A549 (cell line): Measurements from ENCODE around the gene RIN3. TPM values are rescaled to one million over a fixed set of nuclear protein-coding genes. Genes with fewer than 3 reads are reported as not detected.

ENCODE experiments used
- ATAC-seq, 2 experiments: fragments of 200-7000 bp in 1 of 2; fragments of >200 bp in 1 of 2; cut with Nextera tagmentation in 1 of 2; cut with Tn5 transposase in 1 of 2; 3 replicates each; pipeline versions ENCODE4 v1.8.0 to v1.9.1; 2018 to 2020; ENCODE audit warnings: mild to moderate bottlenecking in 1 of 2, moderate library complexity in 1 of 2
- CTCF ChIA-PET: fragments of 300-600 bp; sonication (Branson Sonifier 250); formaldehyde crosslinking; extraction: SDS; loops from one replicate; lab custom pipeline; 2021; ENCODE audit warnings: antibody characterized with exemption, inconsistent platforms; lab: Yijun Ruan, JAX
- POLR2A ChIA-PET: fragments of 350-600 bp; formaldehyde crosslinking; extraction: SDS; loops from one replicate; lab custom pipeline; 2021; ENCODE audit warnings: antibody characterized with exemption, inconsistent platforms; lab: Yijun Ruan, JAX
- DNase-seq, 2 experiments: peaks; one replicate each; pipeline versions ENCODE4 v3.0.0 to v3.0.0-alpha.2; 2011 to 2016; ENCODE audit warnings: low read depth in 1 of 2, low spot score in 1 of 2
- FAIRE-seq: peaks from 2 replicates; lab custom pipeline; 2011; peaks lifted over from hg19 to GRCh38; lab: Jason Lieb, UNC
- H3K27ac ChIP-seq, 2 experiments: fragments of >200 bp; sonication (Bioruptor Twin); formaldehyde crosslinking; 3 replicates each; pipeline ENCODE4 v1.5.1; 2016 to 2017
- H3K4me1 ChIP-seq: fragments of >200 bp; sonication (Bioruptor Twin); formaldehyde crosslinking; 3 replicates; pipeline ENCODE4 v1.6.1; 2016
- H3K4me2 ChIP-seq: fragments of >200 bp; sonication (Bioruptor Twin); formaldehyde crosslinking; 3 replicates; pipeline ENCODE4 v1.6.1; 2016
- H3K4me3 ChIP-seq: fragments of >200 bp; sonication (Bioruptor Twin); formaldehyde crosslinking; 3 replicates; pipeline ENCODE4 v1.5.1; 2016
- H3K9me3 ChIP-seq: fragments of >200 bp; sonication (Bioruptor Twin); formaldehyde crosslinking; 3 replicates; pipeline ENCODE4 v1.6.1; 2016
- CBX8 ChIP-seq: fragments of 200-600 bp; sonication (generic); IDR thresholded peaks from 2 replicates; pipeline ENCODE4 v1.6.1; 2016
- CHD4 ChIP-seq: fragments of 200-600 bp; sonication (generic); IDR thresholded peaks from 2 replicates; pipeline ENCODE4 v1.6.1; 2016; ENCODE audit warnings: antibody characterized with exemption, mild to moderate bottlenecking, borderline replicate concordance
- EHF ChIP-seq: fragments of 250-450 bp; sonication (Bioruptor Pico); IDR thresholded peaks from 2 replicates; pipeline ENCODE4 v1.5.0; 2020; ENCODE audit warnings: mild to moderate bottlenecking
- FOSB ChIP-seq: fragments of 250-450 bp; sonication (Bioruptor Pico); IDR thresholded peaks from 2 replicates; pipeline ENCODE4 v1.5.0; 2020; ENCODE audit warnings: mild to moderate bottlenecking, moderate library complexity
- HES2 ChIP-seq: fragments of >200 bp; sonication (Bioruptor Twin); formaldehyde crosslinking; IDR thresholded peaks from 2 replicates; pipeline ENCODE4 v1.6.1; 2016
- JUNB ChIP-seq: fragments of >200 bp; sonication (Bioruptor Twin); formaldehyde crosslinking; IDR thresholded peaks from 2 replicates; pipeline ENCODE4 v1.6.1; 2016
- MAFK ChIP-seq: fragments of 450-650 bp; IDR thresholded peaks from 2 replicates; pipeline ENCODE4 v1.6.1; 2014; ENCODE audit not compliant: partially characterized antibody
- NPAS2 ChIP-seq: fragments of 250-450 bp; sonication (Bioruptor Pico); IDR thresholded peaks from 2 replicates; pipeline ENCODE4 v1.8.0; 2022; ENCODE audit warnings: mild to moderate bottlenecking, moderate library complexity, borderline replicate concordance
- POLR2A ChIP-seq: IDR thresholded peaks from 2 replicates; pipeline ENCODE4 v1.6.1; 2012; ENCODE audit warnings: mild to moderate bottlenecking, low read length
- RCOR1 ChIP-seq: fragments of 150-350 bp; IDR thresholded peaks from 2 replicates; pipeline ENCODE4 v1.6.1; 2014; ENCODE audit warnings: antibody characterized with exemption, low read length, low read depth
- RFX5 ChIP-seq: fragments of 450-650 bp; IDR thresholded peaks from 2 replicates; pipeline ENCODE4 v1.7.1; 2014; ENCODE audit warnings: antibody characterized with exemption, mild to moderate bottlenecking, moderate library complexity
- SREBF2 ChIP-seq: fragments of 450-650 bp; IDR thresholded peaks from 2 replicates; pipeline ENCODE4 v1.6.1; 2014; ENCODE audit warnings: mild to moderate bottlenecking, moderate library complexity
- TFCP2L1 ChIP-seq: fragments of 250-450 bp; sonication (Bioruptor Pico); IDR thresholded peaks from 2 replicates; pipeline ENCODE4 v1.5.0; 2021; ENCODE audit warnings: mild to moderate bottlenecking
- ZFP36 ChIP-seq: fragments of 450-650 bp; IDR thresholded peaks from 2 replicates; pipeline ENCODE4 v1.6.1; 2014; ENCODE audit warnings: borderline replicate concordance; ENCODE audit not compliant: partially characterized antibody
- ZSCAN20 ChIP-seq: fragments of 250-450 bp; sonication (Bioruptor Pico); IDR thresholded peaks from 2 replicates; pipeline ENCODE4 v1.8.0; 2022; ENCODE audit warnings: mild to moderate bottlenecking, moderate library complexity
- WGBS: methylation state at CpG from one replicate; pipeline ENCODE4 v1.1.6; 2017; ENCODE audit errors: missing lambda C conversion rate; 5-methylcytosine and 5-hydroxymethylcytosine counted together
- polyA plus RNA-seq, 4 experiments: library from polyadenylated mRNA; depleted of rRNA in 3 of 4; stranded (reverse); fragments of >200 nt; fragmentation: RNase III in 1 of 4; extraction: RNeasy Plus Mini Kit Qiagen cat#74134 plus additional on column Dnase treatment in 1 of 4; gene quantifications; 2 replicates in 3 of 4; 3 replicates in 1 of 4; pipeline ENCODE4 v1.2.3, GENCODE V29; 2011 to 2017
- TF ChIP-seq, protein P1 (sequence below): fragments of 150-350 bp; IDR thresholded peaks from 2 replicates; pipeline ENCODE4 v1.6.1; 2014; ENCODE audit warnings: low read depth, mild to moderate bottlenecking, low read length
- TF ChIP-seq, protein P2 (sequence below): IDR thresholded peaks from 2 replicates; pipeline ENCODE4 v1.6.1; 2012
- TF ChIP-seq, protein P3 (sequence below): fragments of 250-450 bp; sonication (Bioruptor Pico); IDR thresholded peaks from 2 replicates; pipeline ENCODE4 v1.5.0; 2021; ENCODE audit warnings: mild to moderate bottlenecking, moderate library complexity, borderline replicate concordance
- TF ChIP-seq, protein P4 (sequence below): fragments of >200 bp; sonication (Bioruptor Twin); formaldehyde crosslinking; IDR thresholded peaks from 3 replicates; pipeline ENCODE4 v1.5.1; 2016

Gene RIN3
- polyA plus RNA-seq, 2 of the 4 experiments (the other 2 are of a cell fraction) = 5.6 to 14.5 TPM

GRCh38 chr14:92695562-92695961 lies 182.0 kb downstream of the RIN3 start:
- DNase-seq (no peak), ATAC-seq (no peak), FAIRE-seq (no peak)
- Histone ChIP-seq H3K9me3 (no peaks in the 10 kb centered on the region), H3K4me3 (no peak overlapping the region), H3K27ac (no peak overlapping the region), H3K4me1 (peaks cover 26% of the 10 kb centered on the region), H3K4me2 (no peak overlapping the region)
- no peak for TF ChIP-seq FOSB (CRISPR knock-in tag)
- TF ChIP-seq, protein P1, sequence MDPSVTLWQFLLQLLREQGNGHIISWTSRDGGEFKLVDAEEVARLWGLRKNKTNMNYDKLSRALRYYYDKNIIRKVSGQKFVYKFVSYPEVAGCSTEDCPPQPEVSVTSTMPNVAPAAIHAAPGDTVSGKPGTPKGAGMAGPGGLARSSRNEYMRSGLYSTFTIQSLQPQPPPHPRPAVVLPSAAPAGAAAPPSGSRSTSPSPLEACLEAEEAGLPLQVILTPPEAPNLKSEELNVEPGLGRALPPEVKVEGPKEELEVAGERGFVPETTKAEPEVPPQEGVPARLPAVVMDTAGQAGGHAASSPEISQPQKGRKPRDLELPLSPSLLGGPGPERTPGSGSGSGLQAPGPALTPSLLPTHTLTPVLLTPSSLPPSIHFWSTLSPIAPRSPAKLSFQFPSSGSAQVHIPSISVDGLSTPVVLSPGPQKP = no peak
- no peak for TF ChIP-seq CHD4
- no peak for TF ChIP-seq MAFK
- TF ChIP-seq NPAS2 (CRISPR knock-in tag) = no peak
- TF ChIP-seq, protein P2, sequence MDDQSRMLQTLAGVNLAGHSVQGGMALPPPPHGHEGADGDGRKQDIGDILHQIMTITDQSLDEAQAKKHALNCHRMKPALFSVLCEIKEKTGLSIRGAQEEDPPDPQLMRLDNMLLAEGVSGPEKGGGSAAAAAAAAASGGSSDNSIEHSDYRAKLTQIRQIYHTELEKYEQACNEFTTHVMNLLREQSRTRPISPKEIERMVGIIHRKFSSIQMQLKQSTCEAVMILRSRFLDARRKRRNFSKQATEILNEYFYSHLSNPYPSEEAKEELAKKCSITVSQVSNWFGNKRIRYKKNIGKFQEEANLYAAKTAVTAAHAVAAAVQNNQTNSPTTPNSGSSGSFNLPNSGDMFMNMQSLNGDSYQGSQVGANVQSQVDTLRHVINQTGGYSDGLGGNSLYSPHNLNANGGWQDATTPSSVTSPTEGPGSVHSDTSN = no peak
- no peak for TF ChIP-seq JUNB
- no peak for TF ChIP-seq RFX5
- no peak for TF ChIP-seq RCOR1
- 88% methylated on average over 1 of the region's 1 CpG for WGBS
- ChIA-PET CTCF (interaction anchor here (1.3 to 10.1 kb wide), 2 partner anchors 9 to 91 kb away, joined by 4 to 191 read pairs; no protein-coding TSS in a partner anchor), POLR2A (no interaction called here)

DNA sequence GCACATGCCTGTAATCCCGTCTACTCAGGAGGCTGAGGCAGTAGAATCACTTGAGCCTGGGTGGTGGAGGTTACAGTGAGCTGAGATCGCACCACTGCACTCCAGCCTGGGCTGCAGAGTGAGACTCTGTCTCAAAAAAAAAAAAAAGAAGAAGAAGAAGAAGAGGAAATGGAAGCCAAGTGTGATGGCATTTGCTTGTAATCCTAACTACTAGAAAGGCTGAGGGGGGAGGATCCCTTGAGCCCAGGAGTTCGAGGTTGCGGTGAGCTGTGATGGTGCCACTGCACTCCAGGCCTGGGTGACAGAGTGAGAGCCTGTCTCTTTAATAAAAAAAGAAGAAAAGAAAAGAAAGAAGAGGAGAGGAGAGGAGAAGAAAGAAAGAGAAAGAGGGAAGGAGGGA lies 182.8 kb downstream of the RIN3 start:
- H3K4me1 ChIP-seq = peaks cover 26% of the 10 kb centered on the region
- no peak overlapping the region for H3K27ac ChIP-seq
- H3K4me2 ChIP-seq = no peak overlapping the region
- TF ChIP-seq EHF (CRISPR knock-in tag) (no peak), RCOR1 (no peak), ZFP36 (no peak), HES2 (no peak), POLR2A (no peak)
- CTCF ChIA-PET = interaction anchor here (0.7 to 0.9 kb wide), 2 partner anchors 87 to 1543 kb away, joined by 3 read pairs; no protein-coding TSS in a partner anchor
- H3K4me3 ChIP-seq = no peak overlapping the region
- ATAC-seq (no peak), FAIRE-seq (no peak), DNase-seq (no peak)
- H3K9me3 ChIP-seq = no peaks in the 10 kb centered on the region
- POLR2A ChIA-PET = no interaction called here
- 88% methylated on average over 4 of the region's 4 CpGs for WGBS

GRCh38 chr14:92698393-92698792 lies 184.8 kb downstream of the RIN3 start:
- FAIRE-seq = no peak

More at GRCh38 chr14:92698393-92698792, 184.8 kb downstream of the RIN3 start:
- ATAC-seq = no peak
- no peak overlapping the region for H3K4me3 ChIP-seq
- no peak overlapping the region for H3K4me2 ChIP-seq
- no peak overlapping the region for H3K27ac ChIP-seq
- POLR2A ChIA-PET = no interaction called here
- no peak for DNase-seq
- TF ChIP-seq SREBF2 (no peak), ZSCAN20 (CRISPR knock-in tag) (no peak), CBX8 (no peak), RCOR1 (no peak), TFCP2L1 (no peak)
- TF ChIP-seq, protein P1 = no peak
- TF ChIP-seq, protein P3, sequence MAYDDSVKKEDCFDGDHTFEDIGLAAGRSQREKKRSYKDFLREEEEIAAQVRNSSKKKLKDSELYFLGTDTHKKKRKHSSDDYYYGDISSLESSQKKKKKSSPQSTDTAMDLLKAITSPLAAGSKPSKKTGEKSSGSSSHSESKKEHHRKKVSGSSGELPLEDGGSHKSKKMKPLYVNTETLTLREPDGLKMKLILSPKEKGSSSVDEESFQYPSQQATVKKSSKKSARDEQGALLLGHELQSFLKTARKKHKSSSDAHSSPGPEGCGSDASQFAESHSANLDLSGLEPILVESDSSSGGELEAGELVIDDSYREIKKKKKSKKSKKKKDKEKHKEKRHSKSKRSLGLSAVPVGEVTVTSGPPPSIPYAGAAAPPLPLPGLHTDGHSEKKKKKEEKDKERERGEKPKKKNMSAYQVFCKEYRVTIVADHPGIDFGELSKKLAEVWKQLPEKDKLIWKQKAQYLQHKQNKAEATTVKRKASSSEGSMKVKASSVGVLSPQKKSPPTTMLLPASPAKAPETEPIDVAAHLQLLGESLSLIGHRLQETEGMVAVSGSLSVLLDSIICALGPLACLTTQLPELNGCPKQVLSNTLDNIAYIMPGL = no peak
- TF ChIP-seq, protein P4, sequence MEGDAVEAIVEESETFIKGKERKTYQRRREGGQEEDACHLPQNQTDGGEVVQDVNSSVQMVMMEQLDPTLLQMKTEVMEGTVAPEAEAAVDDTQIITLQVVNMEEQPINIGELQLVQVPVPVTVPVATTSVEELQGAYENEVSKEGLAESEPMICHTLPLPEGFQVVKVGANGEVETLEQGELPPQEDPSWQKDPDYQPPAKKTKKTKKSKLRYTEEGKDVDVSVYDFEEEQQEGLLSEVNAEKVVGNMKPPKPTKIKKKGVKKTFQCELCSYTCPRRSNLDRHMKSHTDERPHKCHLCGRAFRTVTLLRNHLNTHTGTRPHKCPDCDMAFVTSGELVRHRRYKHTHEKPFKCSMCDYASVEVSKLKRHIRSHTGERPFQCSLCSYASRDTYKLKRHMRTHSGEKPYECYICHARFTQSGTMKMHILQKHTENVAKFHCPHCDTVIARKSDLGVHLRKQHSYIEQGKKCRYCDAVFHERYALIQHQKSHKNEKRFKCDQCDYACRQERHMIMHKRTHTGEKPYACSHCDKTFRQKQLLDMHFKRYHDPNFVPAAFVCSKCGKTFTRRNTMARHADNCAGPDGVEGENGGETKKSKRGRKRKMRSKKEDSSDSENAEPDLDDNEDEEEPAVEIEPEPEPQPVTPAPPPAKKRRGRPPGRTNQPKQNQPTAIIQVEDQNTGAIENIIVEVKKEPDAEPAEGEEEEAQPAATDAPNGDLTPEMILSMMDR = no peak
- no peaks in the 10 kb centered on the region for H3K9me3 ChIP-seq
- H3K4me1 ChIP-seq = peaks cover 13% of the 10 kb centered on the region
- CTCF ChIA-PET = interaction anchor here (0.7 to 3.6 kb wide), 4 partner anchors 8 to 158 kb away, joined by 3 to 21 read pairs (median 3); no protein-coding TSS in a partner anchor
